OCI-LY3 (cell line): ENCODE measurements around the gene TUBE1.
"Not testable (repeated sequence)": the region's sequence is repeated elsewhere in the genome, so short reads cannot be mapped to it uniquely, and the experiment has no call there.

Experiments used
- H2AFZ ChIP-seq: fragments of 200-600, 300-600 bp; shearing (Covaris generic); 2 replicates; pipeline ENCODE4 v1.6.0; 2014; ENCODE audit warnings: antibody characterized with exemption, low read depth, low read length
- H3K27ac ChIP-seq: fragments of 200-600, 300-600 bp; sonication (generic); 2 replicates; pipeline ENCODE4 v1.5.1; 2014; ENCODE audit warnings: mild to moderate bottlenecking, low read length, moderate library complexity, mixed read lengths
- H3K27me3 ChIP-seq: fragments of 200-600, 300-600 bp; sonication (generic); 2 replicates; pipeline ENCODE4 v1.6.1; 2014; ENCODE audit warnings: low read depth, low read length, mixed read lengths
- H3K36me3 ChIP-seq: fragments of 200-600, 300-600 bp; sonication (generic); replicated peaks from 2 replicates; pipeline ENCODE3; 2014; ENCODE audit warnings: low read depth, low read length, mixed read lengths
- H3K4me1 ChIP-seq: fragments of 300-600, 200-600 bp; sonication (generic); 2 replicates; pipeline ENCODE4 v1.6.1; 2014; ENCODE audit warnings: low read length, mixed read lengths
- H3K4me2 ChIP-seq: fragments of 200-600, 300-600 bp; sonication (generic); 2 replicates; pipeline ENCODE4 v1.6.1; 2014; ENCODE audit warnings: low read length, mixed read lengths
- H3K4me3 ChIP-seq: fragments of 300-600, 200-600 bp; sonication (generic); 2 replicates; pipeline ENCODE4 v1.5.1; 2014; ENCODE audit warnings: antibody characterized with exemption, mild to moderate bottlenecking, low read length, moderate library complexity
- H3K79me2 ChIP-seq: fragments of 300-600, 200-600 bp; shearing (Covaris generic); 2 replicates; pipeline ENCODE4 v1.6.1; 2014; ENCODE audit warnings: mild to moderate bottlenecking, low read length, mixed read lengths
- H3K9ac ChIP-seq: fragments of 300-600, 200-600 bp; shearing (Covaris generic); 2 replicates; pipeline ENCODE4 v1.6.0; 2014; ENCODE audit warnings: mild to moderate bottlenecking, low read length, moderate library complexity
- H3K9me3 ChIP-seq: fragments of 200-600, 300-600 bp; shearing (Covaris generic); 2 replicates; pipeline ENCODE4 v1.6.1; 2014; ENCODE audit warnings: low read length, mixed read lengths; ENCODE audit not compliant: insufficient read depth
- H4K20me1 ChIP-seq: fragments of 200-600, 300-600 bp; sonication (generic); 2 replicates; pipeline ENCODE4 v1.6.1; 2016; ENCODE audit warnings: low read length, mixed read lengths; ENCODE audit not compliant: insufficient read depth
- EZH2phosphoT487 ChIP-seq: fragments of 200-600 bp; shearing (Covaris generic); IDR thresholded peaks from 2 replicates; pipeline ENCODE4 v1.6.1; 2018; ENCODE audit warnings: antibody characterized with exemption, mixed run types, low read depth
- TF ChIP-seq, protein P1 (sequence below): fragments of 200-600, 300-600 bp; sonication (generic); IDR thresholded peaks from 2 replicates; pipeline ENCODE4 v1.5.1; 2014; ENCODE audit warnings: antibody characterized with exemption, low read length, low read depth

The TUBE1 gene

GRCh38 chr6:112054555-112055190, 32.6 kb downstream of the TUBE1 start:
- Histone ChIP-seq H3K9ac (no peak overlapping the region), H3K27ac (no peak overlapping the region), H3K27me3 (no peaks in the 10 kb centered on the region), H3K4me3 (no peak overlapping the region), H3K36me3 (no peaks in the 10 kb centered on the region), H2AFZ (no peak overlapping the region), H3K4me2 (no peak overlapping the region), H3K4me1 (no peaks in the 10 kb centered on the region), H4K20me1 (no peaks in the 10 kb centered on the region), H3K79me2 (no peaks in the 10 kb centered on the region), H3K9me3 (no peaks in the 10 kb centered on the region)
- TF ChIP-seq EZH2phosphoT487 = no peak
- TF ChIP-seq, protein P1, sequence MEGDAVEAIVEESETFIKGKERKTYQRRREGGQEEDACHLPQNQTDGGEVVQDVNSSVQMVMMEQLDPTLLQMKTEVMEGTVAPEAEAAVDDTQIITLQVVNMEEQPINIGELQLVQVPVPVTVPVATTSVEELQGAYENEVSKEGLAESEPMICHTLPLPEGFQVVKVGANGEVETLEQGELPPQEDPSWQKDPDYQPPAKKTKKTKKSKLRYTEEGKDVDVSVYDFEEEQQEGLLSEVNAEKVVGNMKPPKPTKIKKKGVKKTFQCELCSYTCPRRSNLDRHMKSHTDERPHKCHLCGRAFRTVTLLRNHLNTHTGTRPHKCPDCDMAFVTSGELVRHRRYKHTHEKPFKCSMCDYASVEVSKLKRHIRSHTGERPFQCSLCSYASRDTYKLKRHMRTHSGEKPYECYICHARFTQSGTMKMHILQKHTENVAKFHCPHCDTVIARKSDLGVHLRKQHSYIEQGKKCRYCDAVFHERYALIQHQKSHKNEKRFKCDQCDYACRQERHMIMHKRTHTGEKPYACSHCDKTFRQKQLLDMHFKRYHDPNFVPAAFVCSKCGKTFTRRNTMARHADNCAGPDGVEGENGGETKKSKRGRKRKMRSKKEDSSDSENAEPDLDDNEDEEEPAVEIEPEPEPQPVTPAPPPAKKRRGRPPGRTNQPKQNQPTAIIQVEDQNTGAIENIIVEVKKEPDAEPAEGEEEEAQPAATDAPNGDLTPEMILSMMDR = no peak

GRCh38 chr6:112054001-112054400, 33.3 kb downstream of the TUBE1 start, which contains the start of gene CCN6:
TSS of gene CCN6 (plus strand) at chr6:112054104. CDS start at chr6:112054358, 254 bp downstream.
- Histone ChIP-seq H3K27me3 (no peaks in the 10 kb centered on the region), H2AFZ (no peak within 1 kb of the TSS)
- no peak for TF ChIP-seq EZH2phosphoT487
- TF ChIP-seq, protein P1 = no peak

GRCh38 chr6:112051251-112051740, 36.0 kb downstream of the TUBE1 start:
- not testable (repeated sequence) for H2AFZ ChIP-seq

More at GRCh38 chr6:112054001-112054400, 33.3 kb downstream of the TUBE1 start, which contains the start of gene CCN6:
- Histone ChIP-seq H3K79me2 (no peaks in the 10 kb centered on the region), H3K4me2 (no peak within 1 kb of the TSS), H3K4me1 (no peaks in the 10 kb centered on the region), H4K20me1 (no peaks in the 10 kb centered on the region), H3K4me3 (no peak within 1 kb of the TSS), H3K36me3 (no peaks in the 10 kb centered on the region), H3K9me3 (no peaks in the 10 kb centered on the region), H3K9ac (no peak within 1 kb of the TSS), H3K27ac (no peak within 1 kb of the TSS)

GRCh38 chr6:112050429-112050828, 36.9 kb downstream of the TUBE1 start:
- H3K9ac ChIP-seq = no peak overlapping the region
- TF ChIP-seq, protein P1 = no peak
- TF ChIP-seq EZH2phosphoT487 = no peak
- no peak overlapping the region for H3K27ac ChIP-seq
- no peak overlapping the region for H2AFZ ChIP-seq
- no peaks in the 10 kb centered on the region for H3K27me3 ChIP-seq
- H3K4me1 ChIP-seq = no peaks in the 10 kb centered on the region
- no peaks in the 10 kb centered on the region for H3K36me3 ChIP-seq
- no peak overlapping the region for H3K4me2 ChIP-seq
- no peak overlapping the region for H3K4me3 ChIP-seq
- no peaks in the 10 kb centered on the region for H3K9me3 ChIP-seq
- H3K79me2 ChIP-seq = no peaks in the 10 kb centered on the region
- H4K20me1 ChIP-seq = no peaks in the 10 kb centered on the region

More at GRCh38 chr6:112051251-112051740, 36.0 kb downstream of the TUBE1 start:
- H3K4me3 ChIP-seq, H4K20me1 ChIP-seq, H3K9ac ChIP-seq, H3K27ac ChIP-seq, H3K36me3 ChIP-seq, H3K4me1 ChIP-seq, H3K27me3 ChIP-seq, H3K9me3 ChIP-seq, H3K4me2 ChIP-seq, H3K79me2 ChIP-seq: not testable (repeated sequence)
